ENCODE data around the gene ITGA2B.
"Not testable (repeated sequence)": the region's sequence is repeated elsewhere in the genome, so short reads cannot be mapped to it uniquely, and the experiment has no call there.

Gene ITGA2B

DNA sequence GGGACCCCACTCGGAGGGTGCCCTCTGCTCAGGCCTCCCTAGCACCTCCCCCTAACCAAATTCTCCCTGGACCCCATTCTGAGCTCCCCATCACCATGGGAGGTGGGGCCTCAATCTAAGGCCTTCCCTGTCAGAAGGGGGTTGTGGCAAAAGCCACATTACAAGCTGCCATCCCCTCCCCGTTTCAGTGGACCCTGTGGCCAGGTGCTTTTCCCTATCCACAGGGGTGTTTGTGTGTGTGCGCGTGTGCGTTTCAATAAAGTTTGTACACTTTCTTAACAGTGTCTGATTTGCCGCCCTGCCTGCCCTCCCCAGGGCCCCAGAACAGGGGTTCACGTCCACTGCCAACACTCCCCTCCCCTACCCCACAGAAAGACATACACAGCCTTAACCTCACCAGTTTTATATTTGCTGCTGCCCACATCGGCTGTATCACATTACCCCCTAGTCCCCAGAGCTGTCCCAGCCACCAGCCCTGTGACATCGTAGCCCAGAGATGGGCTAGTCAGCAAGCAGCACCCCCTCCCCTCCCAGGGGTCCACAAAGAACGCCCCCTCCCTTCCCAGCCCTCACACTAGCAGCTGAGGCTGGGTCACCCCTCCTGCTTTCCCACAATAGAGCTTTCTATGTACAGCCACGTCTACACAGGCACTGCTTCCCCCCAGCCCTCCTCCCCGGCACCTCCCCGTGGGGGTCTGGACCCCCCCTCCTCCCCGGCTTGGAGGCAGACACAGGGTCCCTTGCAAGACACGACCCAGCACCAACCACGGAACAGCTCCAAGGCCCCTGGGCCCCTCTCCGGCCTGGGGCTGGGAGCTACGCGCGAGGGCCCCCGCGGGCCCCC lies 36.4 kb downstream of the ITGA2B start:
- FAIRE-seq, result no peak
- DNase-seq (ENCODE audit: low spot score), result no peak

DNA sequence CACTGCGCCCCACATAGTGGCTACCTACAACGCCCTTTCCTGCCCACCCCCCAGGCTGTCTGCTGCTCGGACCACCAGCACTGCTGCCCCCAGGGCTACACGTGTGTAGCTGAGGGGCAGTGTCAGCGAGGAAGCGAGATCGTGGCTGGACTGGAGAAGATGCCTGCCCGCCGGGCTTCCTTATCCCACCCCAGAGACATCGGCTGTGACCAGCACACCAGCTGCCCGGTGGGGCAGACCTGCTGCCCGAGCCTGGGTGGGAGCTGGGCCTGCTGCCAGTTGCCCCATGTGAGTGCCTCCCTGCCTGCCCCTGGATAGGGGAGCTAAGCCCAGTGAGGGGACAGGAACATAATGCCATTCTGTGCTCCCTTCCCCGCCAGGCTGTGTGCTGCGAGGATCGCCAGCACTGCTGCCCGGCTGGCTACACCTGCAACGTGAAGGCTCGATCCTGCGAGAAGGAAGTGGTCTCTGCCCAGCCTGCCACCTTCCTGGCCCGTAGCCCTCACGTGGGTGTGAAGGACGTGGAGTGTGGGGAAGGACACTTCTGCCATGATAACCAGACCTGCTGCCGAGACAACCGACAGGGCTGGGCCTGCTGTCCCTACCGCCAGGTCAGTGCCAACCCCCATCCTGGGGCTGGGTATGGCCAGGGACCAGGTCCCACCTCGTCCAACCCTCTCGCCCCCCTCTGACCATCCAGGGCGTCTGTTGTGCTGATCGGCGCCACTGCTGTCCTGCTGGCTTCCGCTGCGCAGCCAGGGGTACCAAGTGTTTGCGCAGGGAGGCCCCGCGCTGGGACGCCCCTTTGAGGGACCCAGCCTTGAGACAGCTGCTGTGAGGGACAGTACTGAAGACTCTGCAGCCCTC lies 37.3 kb downstream of the ITGA2B start:
- DNase-seq (ENCODE audit: low spot score) (no peak), FAIRE-seq (no peak)

DNA sequence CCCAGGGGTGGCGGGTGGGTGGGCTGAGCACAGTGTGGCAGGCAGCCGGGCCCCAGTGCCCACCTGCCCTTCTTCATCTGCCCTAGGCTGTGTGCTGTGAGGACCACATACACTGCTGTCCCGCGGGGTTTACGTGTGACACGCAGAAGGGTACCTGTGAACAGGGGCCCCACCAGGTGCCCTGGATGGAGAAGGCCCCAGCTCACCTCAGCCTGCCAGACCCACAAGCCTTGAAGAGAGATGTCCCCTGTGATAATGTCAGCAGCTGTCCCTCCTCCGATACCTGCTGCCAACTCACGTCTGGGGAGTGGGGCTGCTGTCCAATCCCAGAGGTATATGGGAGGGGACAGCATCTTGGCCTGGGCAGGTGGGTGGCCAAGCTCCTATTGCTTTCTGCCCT lies 38.0 kb downstream of the ITGA2B start:
- no peak for FAIRE-seq

DNA sequence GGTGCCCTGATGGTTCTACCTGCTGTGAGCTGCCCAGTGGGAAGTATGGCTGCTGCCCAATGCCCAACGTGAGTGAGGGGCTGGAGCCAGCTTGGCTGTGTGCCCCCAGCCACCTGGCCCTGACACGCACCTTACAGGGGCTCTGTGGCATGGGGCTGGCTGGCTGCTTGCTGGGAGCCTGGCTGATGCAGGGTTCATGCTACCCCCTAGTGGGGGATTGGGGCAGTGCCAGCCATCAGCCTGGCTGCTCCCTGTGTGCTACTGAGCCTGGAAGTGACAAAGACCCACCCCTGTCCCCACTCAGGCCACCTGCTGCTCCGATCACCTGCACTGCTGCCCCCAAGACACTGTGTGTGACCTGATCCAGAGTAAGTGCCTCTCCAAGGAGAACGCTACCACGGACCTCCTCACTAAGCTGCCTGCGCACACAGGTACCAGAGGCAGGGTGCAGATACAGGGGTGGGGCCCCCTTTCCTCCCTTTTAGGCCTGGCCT lies 38.7 kb downstream of the ITGA2B start:
- FAIRE-seq, result no peak
- DNase-seq (ENCODE audit: low spot score), result peak; percentile 17

More for the DNA sequence above, 38.0 kb downstream of the ITGA2B start:
- DNase-seq (ENCODE audit: low spot score), result no peak

DNA sequence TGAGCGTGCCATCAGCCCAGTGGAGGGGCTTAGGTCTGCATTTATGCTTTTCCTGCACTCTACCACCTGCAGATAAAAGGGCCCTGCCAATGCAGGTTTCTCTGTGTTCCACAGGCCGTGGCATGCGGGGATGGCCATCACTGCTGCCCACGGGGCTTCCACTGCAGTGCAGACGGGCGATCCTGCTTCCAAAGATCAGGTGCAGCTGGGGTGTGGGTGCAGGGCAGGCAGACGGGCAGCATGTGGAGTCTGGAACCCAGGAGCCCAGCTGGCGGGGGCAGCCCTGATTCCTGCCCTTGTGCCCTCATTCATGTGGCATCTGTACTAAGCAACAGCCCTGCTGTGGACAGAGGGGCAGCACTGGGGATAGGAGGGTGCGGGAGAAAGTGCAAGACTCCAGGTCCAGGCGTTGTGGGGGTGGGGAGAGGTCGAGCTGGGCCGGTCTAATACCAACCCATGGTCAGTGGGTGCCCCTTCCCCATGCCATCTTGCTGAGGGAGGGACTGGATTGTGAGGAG lies 39.8 kb downstream of the ITGA2B start:
- FAIRE-seq (no peak), DNase-seq (ENCODE audit: low spot score) (no peak)

DNA sequence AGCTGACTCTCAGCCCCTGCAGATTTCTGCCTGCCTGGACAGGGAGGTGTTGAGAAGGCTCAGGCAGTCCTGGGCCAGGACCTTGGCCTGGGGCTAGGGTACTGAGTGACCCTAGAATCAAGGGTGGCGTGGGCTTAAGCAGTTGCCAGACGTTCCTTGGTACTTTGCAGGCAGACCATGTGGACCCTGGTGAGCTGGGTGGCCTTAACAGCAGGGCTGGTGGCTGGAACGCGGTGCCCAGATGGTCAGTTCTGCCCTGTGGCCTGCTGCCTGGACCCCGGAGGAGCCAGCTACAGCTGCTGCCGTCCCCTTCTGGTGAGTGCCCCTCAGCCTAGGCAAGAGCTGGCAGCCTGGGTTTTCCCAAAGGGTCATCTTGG lies 40.5 kb downstream of the ITGA2B start:
- DNase-seq (ENCODE audit: low spot score) (no peak), FAIRE-seq (no peak)

DNA sequence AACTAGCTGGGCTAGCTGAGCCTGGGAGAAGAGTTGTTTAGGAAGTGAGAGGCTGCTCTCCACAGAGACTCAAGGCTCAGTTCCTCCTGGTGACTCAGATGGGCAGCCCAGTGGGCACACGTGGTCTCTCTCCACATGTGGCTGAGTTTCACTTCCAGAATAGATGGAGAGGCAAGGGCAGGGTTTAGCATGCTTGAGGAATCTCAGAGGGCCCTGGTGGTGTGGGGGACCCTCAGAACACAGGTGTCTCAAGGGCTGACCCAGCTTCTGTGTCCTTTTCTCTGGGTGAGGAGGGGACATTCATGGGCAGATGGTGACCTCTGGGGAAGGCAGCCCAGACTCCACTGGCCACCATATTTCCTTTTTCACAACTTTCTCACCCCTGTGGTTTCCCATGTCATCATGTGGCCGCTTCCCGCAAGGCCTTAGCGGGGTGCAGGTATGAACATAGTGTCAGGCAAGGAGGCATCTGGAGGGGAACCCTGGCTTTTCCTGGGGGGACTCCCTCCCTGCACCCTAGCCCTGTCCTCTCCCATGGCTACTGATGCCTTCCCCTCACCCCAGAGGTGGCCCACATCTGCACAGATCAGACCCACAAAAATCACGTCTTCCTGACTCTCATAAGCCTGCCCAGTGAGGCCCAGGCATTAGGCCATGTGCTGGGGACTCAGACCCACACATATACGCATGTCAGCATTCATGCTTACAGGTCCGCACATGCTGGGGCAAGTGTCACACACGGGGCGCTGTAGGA lies 41.0 kb downstream of the ITGA2B start:
- DNase-seq (ENCODE audit: low spot score), result peak; percentile 60
- FAIRE-seq, result no peak

DNA sequence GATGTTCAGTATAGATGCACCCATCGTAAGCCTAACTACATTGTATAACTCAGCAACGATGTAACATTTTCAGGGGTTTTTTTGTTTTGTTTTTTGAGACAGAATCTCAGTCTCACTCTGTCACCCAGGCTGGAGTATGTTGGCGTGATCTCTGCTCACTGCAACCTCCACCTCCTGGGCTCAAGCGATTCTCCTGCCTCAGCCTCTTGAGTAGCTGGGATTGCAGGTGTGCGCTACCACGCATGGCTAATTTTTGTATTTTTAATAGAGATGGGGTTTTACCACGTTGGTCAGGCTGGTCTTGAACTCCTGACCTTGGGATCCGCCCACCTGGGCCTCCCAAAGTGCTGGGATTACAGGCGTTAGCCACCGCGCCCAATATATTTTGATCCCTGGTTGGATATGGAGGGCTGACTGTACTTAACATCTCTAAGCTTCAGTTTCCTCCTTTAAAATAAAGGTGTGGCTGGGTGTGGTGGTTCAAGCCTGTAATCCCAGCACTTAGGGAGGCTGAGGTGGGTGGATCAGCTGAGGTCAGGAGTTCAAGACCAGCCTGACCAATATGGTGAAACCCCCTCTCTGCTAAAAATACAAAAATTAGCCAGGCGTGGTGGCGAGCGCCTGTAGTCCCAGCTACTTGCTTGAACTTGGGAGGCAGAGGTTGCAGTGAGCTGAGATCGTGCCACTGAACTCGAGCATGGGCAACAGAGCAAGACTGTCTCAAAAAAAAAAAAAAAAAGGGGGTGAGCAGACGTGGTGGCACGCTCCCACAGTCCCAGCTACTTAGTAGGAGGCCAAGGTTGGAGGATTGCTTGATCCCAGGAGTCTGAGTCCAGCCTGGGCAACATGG lies 42.0 kb downstream of the ITGA2B start:
- FAIRE-seq; DNase-seq (ENCODE audit: low spot score): not testable (repeated sequence)

DNA sequence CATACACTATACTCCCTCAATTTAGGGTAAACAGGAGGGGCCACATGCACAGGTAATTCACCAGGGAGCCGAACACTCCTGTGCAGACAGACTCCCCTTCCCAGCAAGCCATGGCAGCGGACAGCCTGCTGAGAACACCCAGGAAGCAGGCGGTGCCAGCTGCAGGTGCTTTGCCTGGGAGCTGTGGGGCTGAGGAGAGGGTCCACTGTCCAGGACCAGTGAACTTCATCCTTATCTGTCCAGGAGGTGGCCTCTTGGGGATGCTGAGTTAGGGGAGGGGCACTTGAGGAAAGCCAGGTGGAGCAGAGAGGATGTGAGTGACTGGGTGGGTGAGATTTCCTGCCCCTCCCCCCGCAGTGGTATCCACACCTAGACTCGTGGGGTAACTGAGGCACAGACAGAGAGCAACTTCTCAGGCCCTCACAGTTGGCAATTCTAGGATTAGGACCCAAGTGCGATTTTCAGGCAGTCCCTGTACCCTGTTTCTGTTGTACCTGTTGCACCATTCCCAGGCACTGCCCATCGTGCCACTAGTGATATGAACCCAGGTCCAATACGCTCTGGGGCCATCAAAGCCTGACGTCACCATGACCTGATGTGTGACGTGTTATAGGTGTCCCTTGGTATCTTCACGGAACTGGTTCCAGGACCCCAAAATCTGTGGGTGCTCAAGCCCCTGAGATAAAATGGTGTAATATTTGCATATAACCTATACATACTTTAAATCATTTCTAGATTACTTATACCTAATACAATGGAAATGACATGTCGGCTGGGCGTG lies 43.2 kb downstream of the ITGA2B start:
- FAIRE-seq (no peak), DNase-seq (ENCODE audit: low spot score) (no peak)

DNA sequence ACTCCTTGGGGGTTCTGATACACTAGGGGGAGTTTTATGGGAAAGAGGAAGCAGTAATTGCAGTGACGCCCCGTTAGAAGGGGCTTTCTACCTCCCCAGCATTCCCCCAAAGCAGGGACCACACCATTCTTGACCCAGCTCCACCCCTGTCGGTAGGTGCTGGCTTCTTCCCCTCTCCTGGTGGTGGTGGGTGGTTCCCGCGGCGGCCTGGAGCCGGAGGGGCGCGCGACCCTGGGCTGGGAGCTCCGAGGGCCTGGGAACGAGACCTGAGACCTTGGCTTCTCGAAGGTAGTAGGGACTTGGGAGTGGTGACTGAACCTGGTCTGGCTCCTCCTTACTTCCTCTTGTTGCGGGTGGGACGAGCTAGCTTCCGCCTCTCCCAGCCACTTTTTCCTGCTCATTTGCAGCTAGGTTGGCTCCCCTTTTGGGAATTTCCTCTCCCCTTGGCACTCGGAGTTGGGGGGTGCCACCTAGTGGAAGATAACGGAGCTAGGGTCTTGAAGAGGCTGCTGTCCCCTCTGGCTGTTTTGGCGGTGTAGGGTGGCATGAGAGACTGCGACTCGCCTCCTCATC lies 43.9 kb downstream of the ITGA2B start:
- DNase-seq (ENCODE audit: low spot score) (peak; percentile 54), FAIRE-seq (no peak)

DNA sequence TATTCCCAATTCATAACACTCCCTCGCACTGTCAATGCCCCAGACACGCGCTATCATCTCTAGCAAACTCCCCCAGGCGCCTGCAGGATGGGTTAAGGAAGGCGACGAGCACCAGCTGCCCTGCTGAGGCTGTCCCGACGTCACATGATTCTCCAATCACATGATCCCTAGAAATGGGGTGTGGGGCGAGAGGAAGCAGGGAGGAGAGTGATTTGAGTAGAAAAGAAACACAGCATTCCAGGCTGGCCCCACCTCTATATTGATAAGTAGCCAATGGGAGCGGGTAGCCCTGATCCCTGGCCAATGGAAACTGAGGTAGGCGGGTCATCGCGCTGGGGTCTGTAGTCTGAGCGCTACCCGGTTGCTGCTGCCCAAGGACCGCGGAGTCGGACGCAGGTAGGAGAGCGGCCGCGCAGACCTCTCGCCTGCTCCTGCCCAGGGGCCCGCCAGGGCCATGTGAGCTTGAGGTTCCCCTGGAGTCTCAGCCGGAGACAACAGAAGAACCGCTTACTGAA lies 44.5 kb downstream of the ITGA2B start, which contains the start of gene GRN:
GRN (plus strand) TSS at position 364 of the 515 bp plus-strand sequence. CDS start 3,863 bp downstream, outside the sequence.
- peak; percentile 89 for FAIRE-seq
- peak; percentile 95 for DNase-seq (ENCODE audit: low spot score)

DNA sequence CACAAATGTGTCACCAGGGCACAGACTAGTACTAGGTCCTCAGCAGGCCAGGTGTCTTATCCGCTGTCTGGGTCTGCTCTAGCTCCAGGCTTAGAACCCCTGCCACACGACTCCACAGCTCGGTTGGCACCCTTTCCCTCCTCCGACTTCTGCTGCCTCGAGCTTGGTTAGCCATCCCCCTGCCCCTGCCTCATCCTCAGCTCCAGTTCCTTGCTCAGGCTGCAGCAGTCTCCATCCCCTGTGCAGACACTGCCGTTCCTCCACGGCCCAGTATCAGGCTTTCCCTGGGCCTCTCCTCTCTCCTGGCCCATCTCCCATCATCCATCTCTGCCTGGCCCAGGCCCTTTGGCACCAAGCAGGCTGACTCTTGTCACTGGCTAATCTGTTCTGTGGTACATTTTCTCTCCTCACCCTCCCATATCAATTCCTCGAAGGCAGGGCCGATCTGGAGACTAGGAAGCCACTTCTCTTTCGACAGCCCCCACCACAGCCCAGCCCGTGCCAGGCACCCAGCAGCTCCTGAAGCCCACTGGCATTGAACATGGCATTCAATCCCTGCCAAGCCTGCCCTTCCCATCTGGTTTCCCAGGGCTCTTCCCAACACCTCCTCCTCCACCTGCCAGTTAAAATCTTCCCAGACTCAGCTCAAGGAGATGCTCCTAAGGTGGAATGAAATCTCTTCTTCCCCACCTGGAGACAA lies 45.8 kb downstream of the ITGA2B start:
- FAIRE-seq (no peak), DNase-seq (ENCODE audit: low spot score) (no peak)

DNA sequence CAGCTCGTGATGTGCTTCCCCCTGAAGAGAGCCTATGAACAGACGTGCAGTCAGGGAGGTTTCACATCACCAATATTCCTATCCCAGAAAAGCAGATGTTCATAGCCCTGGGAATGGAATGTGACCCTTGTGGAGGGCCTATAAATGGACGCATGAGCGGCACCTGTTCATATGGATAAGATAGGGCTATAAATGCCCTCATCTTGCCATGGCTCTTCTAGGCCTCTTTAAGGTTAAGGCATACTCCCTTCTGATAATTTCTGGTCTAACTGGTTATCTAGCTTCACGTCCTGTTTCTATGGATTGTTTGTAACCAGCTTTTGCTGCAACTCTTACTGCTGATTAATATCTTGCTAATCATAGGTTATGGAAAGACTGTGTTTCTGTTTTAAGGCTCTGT lies 48.9 kb downstream of the ITGA2B start:
- DNase-seq (ENCODE audit: low spot score), result not testable (repeated sequence)

DNA sequence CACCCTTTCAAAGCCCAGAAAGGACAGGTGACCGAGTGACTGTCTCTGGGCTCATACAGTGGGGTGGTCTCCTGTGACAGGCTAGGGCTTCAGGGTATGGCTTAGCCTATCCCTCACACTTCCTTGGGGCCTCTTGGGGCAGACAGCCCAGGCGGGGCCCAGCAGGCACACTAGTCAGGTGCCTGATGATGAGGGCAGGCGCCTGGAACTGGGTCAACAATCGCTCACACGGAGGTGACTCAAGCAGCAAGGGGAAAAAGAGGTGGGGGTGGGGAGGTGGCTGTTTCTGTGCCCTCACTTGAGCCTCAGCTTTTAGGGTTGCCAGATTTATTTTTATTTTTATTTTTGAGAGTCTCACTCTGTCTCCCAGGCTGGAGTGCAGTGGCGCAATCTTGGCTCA lies 50.7 kb downstream of the ITGA2B start:
- FAIRE-seq (no peak), DNase-seq (ENCODE audit: low spot score) (peak; percentile 49)

More for the DNA sequence above, 48.9 kb downstream of the ITGA2B start:
- not testable (repeated sequence) for FAIRE-seq

DNA sequence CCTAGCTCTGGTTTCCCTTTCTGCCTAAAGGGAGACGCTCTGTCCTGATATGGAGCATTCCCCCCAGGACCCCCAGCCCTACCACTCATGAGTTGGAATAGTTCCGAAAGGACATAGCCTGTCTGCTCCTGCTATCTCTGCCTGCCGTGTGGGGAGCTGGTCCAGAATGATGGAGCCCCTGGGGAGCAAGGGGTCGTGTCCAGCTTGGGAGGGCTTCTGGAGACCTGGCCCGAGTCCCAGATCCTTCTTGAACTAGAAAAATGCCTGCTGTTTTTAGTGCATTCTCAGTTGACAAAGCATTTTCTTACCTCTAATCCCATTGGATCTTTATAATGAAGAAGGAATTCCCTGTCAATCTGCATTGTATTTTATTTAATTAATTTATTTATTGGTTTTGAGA lies 53.5 kb downstream of the ITGA2B start:
- DNase-seq (ENCODE audit: low spot score) (no peak), FAIRE-seq (no peak)

DNA sequence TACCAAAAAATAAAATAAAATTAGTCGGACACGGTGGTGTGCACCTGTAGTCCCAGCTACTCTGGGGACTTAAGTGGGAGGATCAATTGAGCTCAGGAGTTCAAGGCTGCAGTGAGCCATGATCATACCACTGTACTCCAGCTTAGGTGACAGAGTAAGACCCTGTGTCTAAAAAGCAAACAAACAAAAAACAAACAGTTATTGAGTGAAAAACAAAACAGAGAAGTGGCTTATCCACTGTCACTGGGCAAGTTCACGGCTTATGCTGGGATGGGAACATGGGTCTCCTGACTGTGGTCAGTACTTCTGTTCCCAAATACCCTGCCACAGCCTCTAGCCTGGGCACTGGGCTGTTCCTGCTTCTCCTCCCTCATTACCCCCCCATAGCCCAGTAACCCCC lies 53.9 kb downstream of the ITGA2B start:
- FAIRE-seq (no peak), DNase-seq (ENCODE audit: low spot score) (no peak)

DNA sequence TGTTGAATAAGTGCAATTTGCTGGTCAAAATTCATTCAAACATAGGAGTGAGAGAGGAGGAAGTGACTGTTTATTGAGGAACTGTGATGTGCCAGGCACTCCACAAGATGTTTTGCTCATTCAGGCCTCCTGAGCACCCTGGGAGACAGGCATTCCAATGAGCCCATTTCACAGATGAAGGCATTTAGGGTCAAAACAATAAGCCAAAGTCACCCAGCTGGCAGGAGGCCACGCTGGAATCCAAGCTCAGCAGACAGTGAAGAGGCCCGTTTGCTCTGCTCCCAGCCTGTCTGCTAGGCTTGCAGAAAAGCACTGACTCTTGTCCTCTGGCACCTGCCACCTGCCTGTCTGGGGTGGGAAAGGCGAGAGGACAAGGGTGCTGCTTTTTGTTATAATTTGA lies 54.7 kb downstream of the ITGA2B start:
- DNase-seq (ENCODE audit: low spot score), result peak; percentile 35
- no peak for FAIRE-seq

DNA sequence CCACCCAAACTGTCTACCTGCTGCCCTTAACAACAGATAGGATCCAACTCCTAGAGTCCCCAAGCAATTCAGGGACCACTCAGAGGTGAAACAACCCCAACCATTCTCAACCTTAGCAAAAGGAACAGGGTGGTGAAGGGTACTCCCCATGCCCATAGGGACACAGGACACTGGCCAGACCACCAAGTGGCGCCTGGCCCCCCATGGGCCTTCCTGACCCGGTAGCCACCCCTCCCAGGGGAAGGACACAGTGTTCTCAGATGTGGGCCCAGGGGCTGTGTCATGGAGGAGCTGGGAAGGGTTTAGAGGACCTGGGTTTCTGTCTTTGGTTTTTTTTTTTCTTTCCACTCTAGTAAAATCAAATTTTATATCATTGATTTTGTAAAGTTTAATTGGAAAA lies 55.1 kb downstream of the ITGA2B start:
- FAIRE-seq (no peak), DNase-seq (ENCODE audit: low spot score) (no peak)
